HCT116 (cell line): ENCODE data around the gene PTPN1. TPM values are rescaled to one million over a fixed set of nuclear protein-coding genes. Genes with fewer than 3 reads are reported as not detected.

ENCODE experiments used
- ATAC-seq: fragments of 200-7000 bp; cut with Tn5 transposase; 2 replicates; pipeline ENCODE4 v1.9.1; 2020; ENCODE audit warnings: mild to moderate bottlenecking, moderate library complexity
- BruUV-seq: library from RNA; stranded (reverse); fragments of 400-500 nt; replicated peaks from 2 replicates; lab custom pipeline; 2021; lab: Mats Ljungman, UMichigan
- CTCF ChIA-PET: fragments of 300-600 bp; sonication (Branson Sonifier 250); formaldehyde crosslinking; loops from one replicate; lab custom pipeline; 2021; ENCODE audit warnings: antibody characterized with exemption; lab: Charles Lee
- POLR2A ChIA-PET: fragments of 300-600, 350-600 bp; sonication (Branson Sonifier 250); formaldehyde crosslinking; loops from one replicate; lab custom pipeline; 2021; ENCODE audit warnings: antibody characterized with exemption; lab: Charles Lee
- RAD21 ChIA-PET, 2 experiments: fragments of 300-600 bp; sonication (Branson Sonifier 250); formaldehyde crosslinking; loops; one replicate each; lab custom pipeline; 2023; ENCODE audit warnings: low total read pairs in 2 of 2; ENCODE audit not compliant: uncharacterized antibody in 2 of 2, unreplicated experiment in 2 of 2, low non-redundant PET in 1 of 2; lab: Charles Lee
- DNase-seq: peaks from one replicate; pipeline ENCODE4 v3.0.0-alpha.2; 2010; ENCODE audit warnings: low read depth, low spot score
- H2AFZ ChIP-seq: fragments of 200-600 bp; shearing (Covaris generic), sonication (generic); 2 replicates; pipeline ENCODE4 v1.6.1; 2017; ENCODE audit warnings: low read depth, mixed run types, mixed read lengths, antibody characterized with exemption, low read length; ENCODE audit not compliant: poor library complexity, severe bottlenecking
- H3K27ac ChIP-seq: 2 replicates; pipeline ENCODE4 v1.5.1; 2012; ENCODE audit warnings: low read depth, low read length
- H3K27me3 ChIP-seq: fragments of 200-600 bp; sonication (generic); 2 replicates; pipeline ENCODE4 v1.6.1; 2016; ENCODE audit warnings: mixed run types, low read length, mixed read lengths; ENCODE audit not compliant: insufficient read depth
- H3K36me3 ChIP-seq, 2 experiments: fragments of 200-500 bp in 1 of 2; fragments of 200-600 bp in 1 of 2; sonication (Bioruptor generic) in 1 of 2; sonication (generic) in 1 of 2; 2 replicates each; pipeline versions ENCODE4 v1.5.1 to v1.6.1; 2014 to 2016; ENCODE audit warnings: low read length in 2 of 2, inconsistent platforms in 1 of 2, mixed read lengths in 1 of 2, mixed run types in 1 of 2; ENCODE audit not compliant: insufficient read depth in 2 of 2, control insufficient read depth in 1 of 2
- H3K4me1 ChIP-seq, 2 experiments: fragments of 200-600 bp in 1 of 2; sonication (generic) in 1 of 2; 2 replicates each; pipeline versions ENCODE4 v1.5.1 to v1.6.1; 2012 to 2017; ENCODE audit warnings: low read length in 2 of 2, inconsistent platforms in 1 of 2, mild to moderate bottlenecking in 1 of 2, mixed read lengths in 1 of 2, mixed run types in 1 of 2, moderate library complexity in 1 of 2; ENCODE audit not compliant: insufficient read depth in 2 of 2, control insufficient read depth in 1 of 2
- H3K4me2 ChIP-seq: fragments of 200-600 bp; sonication (generic); 2 replicates; pipeline ENCODE4 v1.6.1; 2017; ENCODE audit warnings: mixed run types, low read length, mixed read lengths
- H3K4me3 ChIP-seq, 2 experiments: fragments of 200-600 bp in 1 of 2; sonication (generic) in 1 of 2; replicated peaks in 1 of 2; 2 replicates each; pipeline ENCODE4 v1.5.1; 2011 to 2016; ENCODE audit warnings: low read length in 2 of 2, control low read depth in 1 of 2, low read depth in 1 of 2, mild to moderate bottlenecking in 1 of 2, mixed read lengths in 1 of 2, mixed run types in 1 of 2
- H3K79me2 ChIP-seq: fragments of 200-600 bp; sonication (generic); 2 replicates; pipeline ENCODE4 v1.6.1; 2017; ENCODE audit warnings: mild to moderate bottlenecking, mixed run types, low read length, moderate library complexity, mixed read lengths; ENCODE audit not compliant: insufficient read depth
- H3K9ac ChIP-seq: fragments of 200-600 bp; sonication (generic); 2 replicates; pipeline ENCODE4 v1.6.1; 2016; ENCODE audit warnings: low read length, mixed read lengths
- H3K9me2 ChIP-seq: fragments of 200-600 bp; sonication (generic), shearing (Covaris generic); 2 replicates; pipeline ENCODE4 v1.6.1; 2017; ENCODE audit warnings: mixed run types, mild to moderate bottlenecking, moderate library complexity; ENCODE audit not compliant: insufficient read depth
- H3K9me3 ChIP-seq, 2 experiments: fragments of 200-500 bp in 1 of 2; fragments of 200-600 bp in 1 of 2; sonication (Bioruptor generic) in 1 of 2; sonication (generic) in 1 of 2; 2 replicates each; pipeline ENCODE4 v1.6.1; 2014 to 2017; ENCODE audit warnings: low read length in 2 of 2, mixed read lengths in 2 of 2, inconsistent platforms in 1 of 2, low read depth in 1 of 2, mild to moderate bottlenecking in 1 of 2, mixed run types in 1 of 2, moderate library complexity in 1 of 2; ENCODE audit not compliant: control insufficient read depth in 1 of 2, insufficient read depth in 1 of 2
- H4K20me1 ChIP-seq: fragments of 200-600 bp; sonication (generic), shearing (Covaris generic); 2 replicates; pipeline ENCODE4 v1.6.1; 2017; ENCODE audit warnings: mixed run types, mild to moderate bottlenecking, moderate library complexity; ENCODE audit not compliant: insufficient read depth
- CBX3 ChIP-seq: IDR thresholded peaks from 2 replicates; pipeline ENCODE4 v1.6.1; 2012; ENCODE audit warnings: low read depth
- CEBPB ChIP-seq: IDR thresholded peaks from 2 replicates; pipeline ENCODE4 v1.6.1; 2012; ENCODE audit warnings: low read depth
- CTCF ChIP-seq, 3 experiments: fragments of 200-600 bp in 1 of 3; sonication (generic) in 1 of 3; IDR thresholded peaks in 2 of 3; conservative IDR thresholded peaks in 1 of 3; 2 replicates each; pipeline ENCODE4 v1.5.1; 2012 to 2017; ENCODE audit warnings: low read depth in 2 of 3, low read length in 2 of 3, antibody characterized with exemption in 1 of 3, borderline replicate concordance in 1 of 3, control low read depth in 1 of 3, mild to moderate bottlenecking in 1 of 3, mixed read lengths in 1 of 3, mixed run types in 1 of 3, moderate library complexity in 1 of 3; ENCODE audit not compliant: insufficient read depth in 1 of 3
- EGR1 ChIP-seq: IDR thresholded peaks from 2 replicates; pipeline ENCODE4 v1.6.1; 2012; ENCODE audit warnings: low read depth
- ELF1 ChIP-seq: IDR thresholded peaks from 2 replicates; pipeline ENCODE4 v1.6.1; 2012; ENCODE audit warnings: low read depth, borderline replicate concordance
- EZH2phosphoT487 ChIP-seq: fragments of 200-600 bp; IDR thresholded peaks from 2 replicates; pipeline ENCODE4 v1.6.1; 2018; ENCODE audit warnings: antibody characterized with exemption, borderline replicate concordance
- FOSL1 ChIP-seq: IDR thresholded peaks from 2 replicates; pipeline ENCODE4 v1.6.1; 2012; ENCODE audit warnings: low read depth
- JUND ChIP-seq: IDR thresholded peaks from 2 replicates; pipeline ENCODE4 v1.6.1; 2012
- POLR2AphosphoS5 ChIP-seq: IDR thresholded peaks from 2 replicates; pipeline ENCODE4 v1.6.1; 2011; ENCODE audit warnings: mild to moderate bottlenecking, low read depth, low read length, moderate library complexity
- RAD21 ChIP-seq: IDR thresholded peaks from 2 replicates; pipeline ENCODE4 v1.6.1; 2012; ENCODE audit warnings: low read depth, mild to moderate bottlenecking
- REST ChIP-seq: IDR thresholded peaks from 2 replicates; pipeline ENCODE4 v1.6.1; 2012; ENCODE audit warnings: low read depth
- SIN3A ChIP-seq: IDR thresholded peaks from 2 replicates; pipeline ENCODE4 v1.6.1; 2012; ENCODE audit warnings: low read depth
- SP1 ChIP-seq: IDR thresholded peaks from 2 replicates; pipeline ENCODE4 v1.6.1; 2012; ENCODE audit warnings: low read depth
- SRF ChIP-seq: IDR thresholded peaks from 2 replicates; pipeline ENCODE4 v1.6.1; 2012; ENCODE audit warnings: low read depth
- TCF7L2 ChIP-seq: IDR thresholded peaks from 2 replicates; pipeline ENCODE4 v1.7.0; 2011; ENCODE audit warnings: borderline replicate concordance, inconsistent platforms; ENCODE audit not compliant: insufficient read depth, insufficient read length; ENCODE audit errors: extremely low read depth
- YY1 ChIP-seq: IDR thresholded peaks from 2 replicates; pipeline ENCODE4 v1.6.1; 2011; ENCODE audit warnings: low read length, low read depth, moderate library complexity, mild to moderate bottlenecking; ENCODE audit not compliant: insufficient replicate concordance; ENCODE audit errors: extremely low read depth
- ZFX ChIP-seq: fragments of 450-650 bp; IDR thresholded peaks from 2 replicates; pipeline ENCODE4 v1.6.1; 2017
- intact Hi-C: fragments of 100-400 bp; cut with micrococcal nuclease; formaldehyde crosslinking; loops from 2 replicates; pipeline ENCODE4 v1.10.0; 2022
- total RNA-seq: library from RNA; stranded (reverse); gene quantifications from one replicate; pipeline ENCODE4 v1.2.1, GENCODE V29; 2021; ENCODE audit not compliant: unreplicated experiment
- TF ChIP-seq, protein P1 (sequence below): IDR thresholded peaks from 2 replicates; pipeline ENCODE4 v1.6.1; 2012
- TF ChIP-seq, protein P2 (sequence below): IDR thresholded peaks from 2 replicates; pipeline ENCODE4 v1.6.1; 2012

The PTPN1 gene
- total RNA-seq, 1 experiment from 2014 or later = 47.5 TPM

GRCh38 chr20:50540620-50541605 lies 30.7 kb downstream of the PTPN1 start:
- Histone ChIP-seq H3K4me2 (peak overlapping the region; percentile 84), H3K4me1 (peaks cover 86 to 98% of the 10 kb centered on the region in 2 experiments), H2AFZ (no peak overlapping the region), H3K79me2 (peaks cover 87% of the 10 kb centered on the region), H4K20me1 (no peaks in the 10 kb centered on the region), H3K36me3 (no peaks in the 10 kb centered on the region), H3K9me3 (no peaks in the 10 kb centered on the region), H3K27ac (peak overlapping the region; percentile 93), H3K9ac (peak overlapping the region; percentile 63), H3K27me3 (no peaks in the 10 kb centered on the region), H3K4me3 (peak overlapping the region; percentile 13 to 45), H3K9me2 (no peaks in the 10 kb centered on the region)
- DNase-seq (peak; percentile 91), ATAC-seq (peak; percentile 88)
- CTCF ChIA-PET = interaction anchor here (1.0 to 1.3 kb wide), 4 partner anchors 8 to 35 kb away, joined by 3 read pairs; no protein-coding TSS in a partner anchor
- TSS peak; percentile 98 for BruUV-seq
- intact Hi-C loops = loop anchor here (2.0 kb wide), 1 partner anchor 20 kb away; no protein-coding TSS in a partner anchor
- RAD21 ChIA-PET = no interaction called here
- POLR2A ChIA-PET = interaction anchor here (1.0 to 2.5 kb wide), 5 partner anchors 13 to 20 kb away, joined by 3 to 6 read pairs (median 4); no protein-coding TSS in a partner anchor
- TF ChIP-seq EZH2phosphoT487 = no peak
- TF ChIP-seq EGR1 = no peak
- TF ChIP-seq JUND = peak; percentile 90
- TF ChIP-seq SRF = peak; percentile 64; the same call in 1 of the 2 replicates
- TF ChIP-seq CEBPB = 0 out of 2 replicates have a peak, but pooled peaks have one; percentile 50
- peak; percentile 98 for TF ChIP-seq SIN3A
- TF ChIP-seq YY1 = no peak
- peak; percentile 86 for TF ChIP-seq FOSL1
- no peak; the same call in 1 of the 2 replicates for TF ChIP-seq ELF1
- TF ChIP-seq REST = no peak
- peak; percentile 5 to 17 (median 14); a peak in 1 of 6 replicates for TF ChIP-seq CTCF (IDR thresholded peaks at IDR 0.05 in 2 of 3, conservative IDR thresholded peaks at IDR 0.05 in 1 of 3; ENCODE audit: borderline replicate concordance in 1 of 3, insufficient read depth in 1 of 3, low read depth in 2 of 3, low read length in 2 of 3)
- TF ChIP-seq TCF7L2 = peak; percentile 82
- TF ChIP-seq, protein P1, sequence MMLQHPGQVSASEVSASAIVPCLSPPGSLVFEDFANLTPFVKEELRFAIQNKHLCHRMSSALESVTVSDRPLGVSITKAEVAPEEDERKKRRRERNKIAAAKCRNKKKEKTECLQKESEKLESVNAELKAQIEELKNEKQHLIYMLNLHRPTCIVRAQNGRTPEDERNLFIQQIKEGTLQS = no peak; the same call in 1 of the 2 replicates
- TF ChIP-seq CBX3 = peak; percentile 93
- TF ChIP-seq ZFX = no peak
- TF ChIP-seq RAD21 = 0 out of 2 replicates have a peak, but pooled peaks have one; percentile 21
- TF ChIP-seq, protein P2, sequence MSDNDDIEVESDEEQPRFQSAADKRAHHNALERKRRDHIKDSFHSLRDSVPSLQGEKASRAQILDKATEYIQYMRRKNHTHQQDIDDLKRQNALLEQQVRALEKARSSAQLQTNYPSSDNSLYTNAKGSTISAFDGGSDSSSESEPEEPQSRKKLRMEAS = peak; percentile 84
- TF ChIP-seq POLR2AphosphoS5 = peak; percentile 61
- TF ChIP-seq SP1 = peak; percentile 96
